ENCODE measurements around the gene NAA80. TPM values are rescaled to one million over a fixed set of nuclear protein-coding genes. Genes with fewer than 3 reads are reported as not detected.

The NAA80 gene
- total RNA-seq, 2 donors from 2014 or later = 35.3 to 42.9 TPM

GRCh38 chr3:50338965-50339364, 39.8 kb upstream of the NAA80 start:
- ATAC-seq (no peak), DNase-seq (no peak)
- Mint-ChIP-seq H3K36me3 (ENCODE audit: low read depth) (peaks cover 5% of the 10 kb centered on the region), H3K4me1 (peaks cover 55% of the 10 kb centered on the region), H3K27me3 (no peaks in the 10 kb centered on the region), H3K27ac (peak overlapping the region; percentile 99), H3K4me3 (peak overlapping the region; percentile 97)
- no peaks in the 10 kb centered on the region for H3K9me3 ChIP-seq (ENCODE audit: control insufficient read depth, low read length, poor library complexity, severe bottlenecking)

- peak overlapping the region; percentile 97 for H3K4me3 Mint-ChIP-seq
- ATAC-seq (peak; percentile 81), DNase-seq (peak; percentile 80 to 90 (median 85))
- peaks cover 56% of the 10 kb centered on the region for H3K4me1 Mint-ChIP-seq
- H3K27me3 Mint-ChIP-seq = no peaks in the 10 kb centered on the region
- peak overlapping the region; percentile 99 for H3K27ac Mint-ChIP-seq
- no peaks in the 10 kb centered on the region for H3K9me3 ChIP-seq (ENCODE audit: control insufficient read depth, low read length, poor library complexity, severe bottlenecking)
- H3K36me3 Mint-ChIP-seq (ENCODE audit: low read depth) = peaks cover 5% of the 10 kb centered on the region
Observed at GRCh38 chr3:50337175-50337861, 38.1 kb upstream of the NAA80 start.

- H3K36me3 Mint-ChIP-seq (ENCODE audit: low read depth) = peaks cover 5% of the 10 kb centered on the region
- ATAC-seq (peak; percentile 47), DNase-seq (no peak)
Observed at GRCh38 chr3:50336452-50337174, 37.4 kb upstream of the NAA80 start.

DNA sequence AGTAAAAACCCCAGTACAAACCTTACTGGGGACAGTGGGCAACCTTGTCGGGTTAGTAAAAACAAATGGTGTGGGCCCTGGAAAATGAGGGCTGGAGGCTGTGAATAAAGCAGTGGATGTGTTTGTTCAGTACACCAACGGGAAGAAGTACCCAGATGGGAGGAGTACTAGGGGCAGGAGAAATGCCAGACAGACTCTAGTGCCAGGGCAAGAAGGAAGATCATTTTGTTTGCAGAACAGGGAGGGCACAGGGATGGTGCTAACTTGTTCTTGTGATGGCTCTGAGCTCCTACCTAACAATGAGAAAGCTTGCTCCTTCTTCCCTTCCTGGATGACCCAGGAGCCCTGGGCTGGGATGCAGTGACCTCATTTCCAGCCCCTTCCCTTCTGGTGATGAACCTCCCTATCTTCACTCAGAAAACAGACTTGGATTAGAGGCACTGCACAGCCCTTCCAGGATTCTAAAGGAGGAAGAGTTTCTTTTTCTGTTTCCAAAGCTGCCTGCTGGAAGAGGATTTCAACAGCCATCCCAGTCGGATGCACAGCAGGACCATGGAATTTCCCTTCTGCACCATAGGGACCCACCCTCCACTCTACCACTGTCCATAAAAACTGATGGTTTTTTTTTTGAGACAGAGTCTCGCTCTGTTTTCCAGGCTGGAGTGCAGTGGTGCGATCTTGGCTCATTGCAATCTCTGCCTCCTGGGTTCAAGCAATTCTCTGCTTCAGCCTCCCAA, 35.3 kb upstream of the NAA80 start:
- ATAC-seq = no peak
- Mint-ChIP-seq H3K4me1 (peaks cover 45% of the 10 kb centered on the region), H3K4me3 (peak overlapping the region; percentile 19), H3K27me3 (no peaks in the 10 kb centered on the region), H3K36me3 (ENCODE audit: low read depth) (peaks cover 5% of the 10 kb centered on the region), H3K27ac (peak overlapping the region; percentile 99)
- no peak for DNase-seq
- no peaks in the 10 kb centered on the region for H3K9me3 ChIP-seq (ENCODE audit: control insufficient read depth, low read length, poor library complexity, severe bottlenecking)

More at GRCh38 chr3:50336452-50337174, 37.4 kb upstream of the NAA80 start:
- no peaks in the 10 kb centered on the region for H3K9me3 ChIP-seq (ENCODE audit: control insufficient read depth, low read length, poor library complexity, severe bottlenecking)
- Mint-ChIP-seq H3K27ac (peak overlapping the region; percentile 99), H3K27me3 (no peaks in the 10 kb centered on the region), H3K4me3 (peak overlapping the region; percentile 97), H3K4me1 (peaks cover 56% of the 10 kb centered on the region)

DNA sequence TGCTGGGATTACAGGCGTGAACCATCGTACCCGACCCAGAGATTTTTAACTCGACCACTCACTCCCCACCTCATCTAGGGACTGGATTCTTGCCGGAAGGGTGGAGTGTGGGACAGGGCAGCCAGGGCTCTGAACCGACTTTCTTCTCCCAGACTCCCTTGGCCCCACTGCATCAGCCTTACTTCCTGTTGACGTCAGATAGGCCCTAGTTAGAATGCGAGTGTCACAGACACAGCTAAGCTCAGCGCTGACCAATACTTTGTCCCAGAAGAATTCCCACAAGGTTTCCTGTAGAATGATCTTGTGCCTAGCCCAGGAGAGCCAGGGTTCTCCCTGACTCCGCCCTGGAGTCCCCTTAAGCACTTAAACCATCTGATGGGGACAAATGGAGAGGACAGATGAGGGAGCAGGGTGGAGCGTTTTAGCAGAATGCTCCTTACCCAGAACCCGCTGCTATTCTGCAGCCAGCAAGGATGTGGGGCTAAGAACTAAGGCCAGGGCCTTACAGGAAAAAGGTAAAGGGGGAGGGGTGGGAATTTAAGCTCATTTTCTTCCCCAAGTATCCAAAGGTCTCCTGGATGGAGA, 34.6 kb upstream of the NAA80 start:
- DNase-seq = no peak
- Mint-ChIP-seq H3K4me3 (peak overlapping the region; percentile 61), H3K4me1 (peaks cover 40% of the 10 kb centered on the region), H3K36me3 (ENCODE audit: low read depth) (peaks cover 3% of the 10 kb centered on the region), H3K27me3 (no peaks in the 10 kb centered on the region), H3K27ac (peak overlapping the region; percentile 99)
- H3K9me3 ChIP-seq (ENCODE audit: control insufficient read depth, low read length, poor library complexity, severe bottlenecking) = no peaks in the 10 kb centered on the region
- no peak for ATAC-seq

DNA sequence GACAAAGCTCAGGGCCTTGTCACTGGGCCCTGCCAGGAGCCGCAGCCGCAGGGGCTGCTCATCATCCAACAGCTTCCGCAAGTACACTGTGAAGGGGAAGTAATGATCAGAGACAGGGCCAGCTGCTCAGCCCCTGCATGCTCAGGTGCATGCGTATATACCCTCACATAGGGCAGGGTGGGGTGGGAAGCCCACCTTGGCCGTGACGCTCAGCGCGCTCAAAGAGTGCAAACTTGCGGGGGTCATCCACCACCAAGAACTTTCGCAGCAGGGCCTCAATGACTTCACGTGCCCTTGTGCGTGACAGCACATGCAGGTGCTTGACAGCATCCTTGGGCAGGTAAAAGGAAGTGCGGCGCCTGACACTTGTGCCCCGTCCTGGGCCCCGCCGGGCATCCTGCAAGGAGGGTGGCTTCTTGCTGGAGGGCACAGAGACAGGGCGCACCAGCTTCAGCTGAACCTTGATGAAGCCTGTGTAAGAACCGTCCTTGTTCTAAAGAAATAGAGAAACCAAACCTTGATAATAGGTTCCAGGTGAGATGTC, 32.2 kb upstream of the NAA80 start:
- DNase-seq = no peak
- Mint-ChIP-seq H3K27me3 (no peaks in the 10 kb centered on the region), H3K4me3 (no peak overlapping the region), H3K4me1 (peaks cover 34% of the 10 kb centered on the region), H3K27ac (peak overlapping the region; percentile 21), H3K36me3 (ENCODE audit: low read depth) (no peaks in the 10 kb centered on the region)
- ATAC-seq = no peak
- H3K9me3 ChIP-seq (ENCODE audit: control insufficient read depth, low read length, poor library complexity, severe bottlenecking) = no peaks in the 10 kb centered on the region

DNA sequence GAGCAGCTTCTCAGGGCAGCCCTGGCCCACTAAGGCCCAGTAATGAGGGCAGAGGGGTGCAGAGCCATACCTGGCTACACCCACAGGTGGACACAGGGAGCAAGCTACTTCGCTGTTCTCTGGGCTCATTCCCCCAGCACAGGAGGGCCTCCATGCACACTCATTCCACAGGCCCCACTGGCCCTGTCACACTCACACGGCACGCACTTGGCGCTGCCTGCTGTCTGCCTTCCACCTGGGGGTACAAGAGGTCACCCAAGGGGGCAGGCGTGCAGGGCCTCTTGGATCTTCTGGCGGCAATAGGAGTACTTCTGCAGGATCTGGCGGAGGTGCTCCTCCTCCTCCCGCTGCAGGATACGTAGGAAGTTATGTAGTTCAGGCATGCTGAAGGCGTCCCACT, 31.1 kb upstream of the NAA80 start:
- Mint-ChIP-seq H3K36me3 (ENCODE audit: low read depth) (no peaks in the 10 kb centered on the region), H3K27ac (no peak overlapping the region), H3K27me3 (no peaks in the 10 kb centered on the region), H3K4me3 (no peak overlapping the region), H3K4me1 (peaks cover 26% of the 10 kb centered on the region)
- no peaks in the 10 kb centered on the region for H3K9me3 ChIP-seq (ENCODE audit: control insufficient read depth, low read length, poor library complexity, severe bottlenecking)
- DNase-seq (peak in 1 of 3 donors; percentile 3), ATAC-seq (no peak)

- Mint-ChIP-seq H3K27ac (peak within 1 kb of the TSS; percentile 89), H3K4me3 (peak within 1 kb of the TSS; percentile 93), H3K36me3 (ENCODE audit: low read depth) (no peaks in the 10 kb centered on the region), H3K27me3 (no peaks in the 10 kb centered on the region), H3K4me1 (peaks cover 18% of the 10 kb centered on the region)
- ATAC-seq (peak; percentile 96), DNase-seq (peak; percentile 90 to 91 (median 90))
- no peaks in the 10 kb centered on the region for H3K9me3 ChIP-seq (ENCODE audit: control insufficient read depth, low read length, poor library complexity, severe bottlenecking)
Observed at GRCh38 chr3:50327943-50328691, 28.9 kb upstream of the NAA80 start, which contains the start of gene TUSC2. TSS of gene TUSC2 (minus strand) at chr3:50328223. CDS start at chr3:50328099, 124 bp downstream.

- H3K36me3 Mint-ChIP-seq (ENCODE audit: low read depth) = no peaks in the 10 kb centered on the region
- peaks cover 18% of the 10 kb centered on the region for H3K4me1 Mint-ChIP-seq
- no peaks in the 10 kb centered on the region for H3K27me3 Mint-ChIP-seq
- ATAC-seq (no peak), DNase-seq (no peak)
- no peaks in the 10 kb centered on the region for H3K9me3 ChIP-seq (ENCODE audit: control insufficient read depth, low read length, poor library complexity, severe bottlenecking)
- peak overlapping the region; percentile 89 for H3K27ac Mint-ChIP-seq
- peak overlapping the region; percentile 93 for H3K4me3 Mint-ChIP-seq
Observed at GRCh38 chr3:50327129-50327528, 27.9 kb upstream of the NAA80 start.

DNA sequence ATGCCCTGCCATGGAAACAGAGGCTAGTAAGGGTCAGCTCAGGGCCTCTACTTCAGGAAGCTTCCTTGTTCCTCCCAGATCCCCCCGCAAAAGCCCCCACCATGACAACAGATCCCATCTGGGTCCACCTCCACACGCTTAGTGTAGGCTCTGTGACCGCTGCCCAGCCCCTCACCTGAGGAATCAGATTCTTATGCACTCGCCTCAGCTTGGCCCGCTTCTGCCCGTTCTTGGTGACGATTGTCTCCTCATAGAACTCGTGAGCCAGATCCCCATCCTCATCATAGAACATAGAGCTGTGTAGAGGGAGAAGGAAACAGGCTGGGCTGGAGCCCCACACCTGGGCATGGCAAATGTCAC, 27.0 kb upstream of the NAA80 start:
- no peaks in the 10 kb centered on the region for H3K27me3 Mint-ChIP-seq
- H3K27ac Mint-ChIP-seq = peak overlapping the region; percentile 3
- ATAC-seq = no peak
- H3K4me1 Mint-ChIP-seq = peaks cover 18% of the 10 kb centered on the region
- no peaks in the 10 kb centered on the region for H3K36me3 Mint-ChIP-seq (ENCODE audit: low read depth)
- no peak for DNase-seq
- H3K9me3 ChIP-seq (ENCODE audit: control insufficient read depth, low read length, poor library complexity, severe bottlenecking) = no peaks in the 10 kb centered on the region
- H3K4me3 Mint-ChIP-seq = no peak overlapping the region

DNA sequence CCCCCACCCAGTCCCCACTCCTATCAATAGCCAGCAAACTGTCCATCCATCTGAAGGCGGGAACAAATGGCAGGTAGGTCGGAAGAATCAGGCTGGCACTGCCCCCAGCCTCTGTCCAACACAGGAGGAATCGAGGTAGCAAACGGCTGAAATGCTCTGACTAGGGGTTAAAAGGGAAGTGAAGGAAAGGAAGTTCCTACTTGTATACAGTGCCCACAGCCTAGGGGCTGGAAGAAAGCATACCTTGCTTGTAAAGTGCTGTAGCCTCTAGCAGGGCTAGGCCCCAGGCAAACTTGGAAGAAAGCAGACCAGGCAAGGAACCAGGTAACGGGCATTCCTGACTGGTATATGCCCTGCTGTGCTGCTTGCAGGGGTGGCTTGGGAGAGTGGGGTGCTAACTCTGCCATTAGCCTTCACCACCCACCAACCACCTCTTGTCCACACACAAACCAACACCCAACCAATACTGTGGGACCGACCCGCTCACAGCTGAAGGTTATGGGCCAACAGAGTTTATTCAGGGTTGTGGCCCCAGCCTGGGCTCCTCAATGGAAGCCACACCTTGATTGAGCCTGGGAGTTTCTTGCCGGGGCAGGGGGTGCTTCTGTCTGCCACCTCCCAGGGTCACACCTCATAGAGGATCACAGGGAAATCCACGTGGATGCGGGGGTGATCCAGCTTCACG, 26.4 kb upstream of the NAA80 start:
- Mint-ChIP-seq H3K27ac (peak overlapping the region; percentile 3), H3K4me1 (peaks cover 20% of the 10 kb centered on the region), H3K27me3 (no peaks in the 10 kb centered on the region), H3K36me3 (ENCODE audit: low read depth) (no peaks in the 10 kb centered on the region), H3K4me3 (no peak overlapping the region)
- ATAC-seq (no peak), DNase-seq (no peak)
- H3K9me3 ChIP-seq (ENCODE audit: control insufficient read depth, low read length, poor library complexity, severe bottlenecking) = no peaks in the 10 kb centered on the region

DNA sequence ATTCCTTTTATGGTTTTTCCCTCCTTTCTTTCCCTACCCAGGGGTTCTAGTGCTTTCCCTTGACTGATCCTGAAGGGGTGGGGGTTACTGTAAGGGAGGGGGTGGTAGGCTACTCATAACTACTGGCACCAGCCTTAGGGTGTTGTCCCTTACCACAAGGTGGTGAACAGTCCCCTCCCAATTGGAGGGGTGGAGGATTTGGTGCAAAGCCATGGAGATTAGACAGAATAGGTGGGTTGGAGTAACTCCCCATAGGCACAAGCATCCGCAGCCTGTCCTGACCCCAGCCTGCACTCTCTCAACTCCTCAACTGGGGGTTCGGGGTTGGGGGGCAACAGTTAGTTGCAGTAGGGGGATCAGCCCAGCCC, 25.9 kb upstream of the NAA80 start:
- Mint-ChIP-seq H3K4me1 (peaks cover 25% of the 10 kb centered on the region), H3K27me3 (no peaks in the 10 kb centered on the region), H3K36me3 (ENCODE audit: low read depth) (no peaks in the 10 kb centered on the region), H3K27ac (no peak overlapping the region), H3K4me3 (no peak overlapping the region)
- ATAC-seq (no peak), DNase-seq (no peak)
- H3K9me3 ChIP-seq (ENCODE audit: control insufficient read depth, low read length, poor library complexity, severe bottlenecking) = no peaks in the 10 kb centered on the region

Data from T-helper 17 cell (primary cell).